Measurements from ENCODE around the gene NEUROG1.

- TF ChIP-seq CTCF (IDR thresholded peaks at IDR 0.05) (no peak), EP300 (IDR thresholded peaks at IDR 0.05) (no peak)
Measured at GRCh38 chr5:135571902-135572301, 36.1 kb upstream of the NEUROG1 start.

Data from tibial nerve (tissue), 4 donors.